GM13977 (cell line): ENCODE data around the gene IL1RAPL1.

Source experiments
- DNase-seq: peaks from one replicate; pipeline ENCODE4 v3.0.0; 2012; ENCODE audit warnings: low spot score
- CTCF ChIP-seq: IDR thresholded peaks from 2 replicates; pipeline ENCODE4 v1.5.1; 2012; ENCODE audit warnings: mild to moderate bottlenecking, control low read depth; ENCODE audit not compliant: insufficient read depth; ENCODE audit errors: extremely low read depth, missing control alignments
- in situ Hi-C: fragments of 300-500 bp; cut with MboI; formaldehyde crosslinking; loops from one replicate; pipeline ENCODE4 v1.12.0; 2022; ENCODE audit warnings: low sequenced_read_pairs, low pct_unique_long_range_greater_than_20kb, mixed read lengths, inconsistent platforms; ENCODE audit not compliant: unreplicated experiment

IL1RAPL1 gene

DNA sequence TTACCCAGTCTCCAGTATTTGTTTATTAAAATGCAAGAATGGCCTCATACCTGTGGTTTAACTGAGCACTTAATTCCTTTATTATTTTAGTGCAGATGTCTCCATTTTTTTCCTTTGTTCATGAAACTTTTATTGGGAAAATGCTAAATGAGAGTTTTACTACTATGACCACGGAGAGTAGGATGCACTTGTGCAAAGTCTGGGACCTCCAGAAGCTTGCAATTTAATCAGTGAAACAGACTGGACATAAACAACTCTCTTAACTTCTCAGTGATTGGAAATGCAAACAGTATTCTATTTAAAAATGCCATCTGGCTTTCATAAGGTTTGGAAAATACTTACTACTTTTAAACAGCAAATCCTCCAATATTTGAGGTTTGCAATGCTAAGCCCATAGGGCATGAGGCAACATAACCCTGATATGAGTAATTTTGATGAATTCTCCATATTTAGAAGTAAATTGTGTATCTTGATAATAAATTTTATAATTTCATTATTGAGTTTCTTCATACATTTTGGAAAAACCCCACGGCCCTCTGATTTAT, 909.5 kb downstream of the IL1RAPL1 start:
- in situ Hi-C loops = no loop called here
- no peak for DNase-seq
- no peak for TF ChIP-seq CTCF

DNA sequence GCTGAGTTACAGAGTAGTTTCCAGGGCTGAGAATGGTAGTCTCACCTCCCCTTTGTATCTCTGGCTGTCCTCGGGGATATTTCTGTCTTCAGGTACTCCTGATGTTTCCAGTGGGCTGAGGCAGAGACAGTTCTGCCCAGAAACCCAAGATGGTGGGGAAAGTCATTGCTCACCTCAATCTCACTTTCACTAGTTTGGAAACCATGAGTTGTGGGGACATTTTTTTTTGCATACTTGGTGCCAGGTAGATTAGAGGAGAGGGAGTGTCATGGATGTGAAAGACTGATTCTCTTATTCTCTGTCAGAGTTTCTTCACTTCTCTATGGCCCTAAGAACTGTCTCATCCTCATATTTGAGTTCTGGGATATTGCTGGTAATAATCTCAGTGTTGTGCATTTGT, 919.5 kb downstream of the IL1RAPL1 start:
- TF ChIP-seq CTCF = no peak
- DNase-seq = no peak
- in situ Hi-C loops = no loop called here

- no peak for TF ChIP-seq CTCF
- in situ Hi-C loops = no loop called here
Observed at GRCh38 chrX:29518100-29518499, 930.9 kb downstream of the IL1RAPL1 start.

DNA sequence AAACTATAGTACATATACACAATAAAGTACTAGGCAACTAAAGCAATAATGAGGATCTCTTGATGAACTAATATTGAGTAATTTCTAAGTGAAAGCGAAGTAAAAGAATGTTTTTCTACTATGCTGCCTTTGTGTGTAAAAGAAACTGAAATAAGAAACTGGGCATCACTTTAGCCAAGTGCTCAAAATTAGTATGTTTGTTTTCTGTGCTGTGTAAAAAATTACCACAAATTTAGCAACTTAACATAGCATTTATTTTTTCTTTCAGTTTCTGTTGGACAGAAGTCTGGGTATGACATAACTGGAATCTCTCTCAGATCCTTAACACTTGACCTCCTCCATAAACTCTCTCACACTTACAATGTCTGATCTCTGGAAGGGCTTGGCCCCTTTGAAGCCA, 941.0 kb downstream of the IL1RAPL1 start:
- TF ChIP-seq CTCF = no peak
- no peak for DNase-seq
- in situ Hi-C loops = no loop called here

More at GRCh38 chrX:29518100-29518499, 930.9 kb downstream of the IL1RAPL1 start:
- no peak for DNase-seq

- no peak for DNase-seq
Observed at GRCh38 chrX:29530501-29530900, 943.3 kb downstream of the IL1RAPL1 start.

DNA sequence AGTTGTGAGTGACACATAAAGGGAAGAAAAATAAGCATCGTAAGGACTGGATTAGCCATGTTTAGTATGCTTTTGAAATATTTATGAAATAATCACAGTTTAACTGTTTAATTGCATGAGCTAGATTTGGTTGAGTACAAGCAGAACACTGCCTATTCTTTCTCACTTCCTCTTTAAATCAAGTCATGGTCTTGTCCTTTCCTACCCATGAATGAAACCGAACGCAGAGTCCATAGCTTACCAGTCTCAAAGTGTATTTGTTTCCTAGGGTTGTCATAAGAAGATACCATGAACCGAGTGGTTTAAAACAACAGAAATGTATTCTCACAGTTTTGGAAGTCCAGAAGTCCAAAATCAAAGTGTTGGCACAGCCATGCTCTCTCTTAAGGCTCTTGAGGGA, 944.1 kb downstream of the IL1RAPL1 start:
- peak; percentile 29 for DNase-seq
- in situ Hi-C loops = no loop called here
- no peak for TF ChIP-seq CTCF

More at GRCh38 chrX:29530501-29530900, 943.3 kb downstream of the IL1RAPL1 start:
- TF ChIP-seq CTCF = no peak
- in situ Hi-C loops = no loop called here
